ENCODE measurements around the gene GGA2.
"Not testable (repeated sequence)": the region's sequence is repeated elsewhere in the genome, so short reads cannot be mapped to it uniquely, and the experiment has no call there.

Gene GGA2

DNA sequence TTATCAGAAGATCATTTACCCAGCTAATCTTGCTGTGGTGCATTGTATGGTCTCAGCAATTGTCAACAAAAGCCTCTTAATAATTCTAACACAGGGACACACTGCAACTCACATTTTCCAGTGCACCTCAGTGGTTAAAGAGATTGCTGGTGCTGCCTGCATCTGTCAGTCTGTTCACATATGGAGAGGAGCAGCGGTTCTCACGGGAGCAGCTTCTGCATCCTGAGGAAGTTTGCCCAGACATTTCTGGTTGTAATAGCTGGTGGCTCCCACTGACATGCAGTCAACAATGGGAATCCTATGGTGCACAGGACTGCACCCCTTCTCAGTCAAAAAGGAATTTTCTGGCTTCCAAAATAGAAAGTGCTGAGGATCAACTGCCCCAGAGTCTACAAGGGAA is 7.8 kb downstream of the GGA2 start:
- DNase-seq: no peak

DNA sequence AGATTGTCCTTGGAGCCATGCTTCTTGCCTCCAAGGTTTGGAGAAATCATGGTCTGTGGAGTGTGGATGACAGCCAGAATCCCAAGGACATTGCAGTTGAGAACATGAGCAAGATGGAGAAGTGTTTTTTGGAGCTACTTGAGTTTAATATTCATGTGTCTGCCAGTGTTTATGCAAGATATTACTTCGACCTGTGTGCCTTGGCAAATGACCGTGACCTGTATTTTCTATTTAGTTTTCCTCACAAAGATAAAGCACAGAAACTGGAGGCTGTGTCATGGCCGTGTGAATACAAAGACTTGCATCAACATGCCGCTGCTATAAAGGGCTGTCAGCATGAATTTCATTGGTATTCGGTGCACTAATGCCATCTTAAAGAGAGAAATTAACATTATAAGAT is 9.0 kb downstream of the GGA2 start:
- no peak for DNase-seq

DNA sequence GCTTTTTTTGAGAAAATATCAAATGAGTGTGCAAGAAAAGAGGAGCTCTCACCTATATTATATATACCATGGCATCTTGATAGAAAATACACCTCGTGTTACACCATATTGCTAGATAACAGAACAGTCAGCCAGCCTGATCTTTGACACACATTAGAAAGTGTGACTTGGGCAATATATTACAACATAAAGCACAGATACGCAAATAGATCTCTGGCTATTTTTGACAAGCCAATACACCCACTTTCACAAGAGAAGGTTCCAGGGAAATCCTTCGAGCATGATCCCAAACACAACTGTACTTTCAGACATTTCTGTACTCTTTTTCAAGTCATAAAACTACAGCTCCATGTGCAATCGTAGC is 9.4 kb downstream of the GGA2 start:
- DNase-seq: no peak

DNA sequence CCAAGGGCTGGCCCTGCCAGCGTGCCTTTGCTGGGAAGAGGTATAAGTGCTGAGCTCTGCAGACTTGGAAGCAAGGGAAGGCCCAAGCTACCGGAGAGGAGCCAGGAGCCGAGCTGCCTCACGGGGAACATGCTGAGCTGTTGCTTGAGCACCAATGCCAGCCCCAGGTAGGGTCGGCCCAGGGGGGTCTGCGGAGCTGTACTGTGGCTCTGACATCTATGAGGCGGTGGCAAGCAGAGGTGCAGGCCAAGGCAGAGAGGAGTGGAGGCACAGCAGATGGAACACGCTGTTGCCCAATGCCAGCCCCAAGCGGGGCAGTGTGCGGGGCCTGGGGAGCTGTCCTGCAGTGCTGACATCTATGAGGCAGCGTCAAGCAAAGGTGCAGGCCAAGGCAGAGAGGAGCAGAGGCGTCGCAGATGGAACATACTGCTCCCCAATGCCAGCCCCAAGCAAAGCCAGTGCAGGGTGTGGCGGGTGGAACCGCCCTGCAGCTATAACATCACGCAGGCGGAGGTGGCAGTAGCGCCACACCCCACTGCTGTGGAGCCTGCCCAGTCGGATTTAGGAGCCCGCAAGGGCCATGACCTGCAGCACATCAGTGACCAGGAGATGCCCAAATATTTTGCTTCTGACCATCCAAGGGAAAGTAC is 10.0 kb downstream of the GGA2 start:
- no peak for DNase-seq

DNA sequence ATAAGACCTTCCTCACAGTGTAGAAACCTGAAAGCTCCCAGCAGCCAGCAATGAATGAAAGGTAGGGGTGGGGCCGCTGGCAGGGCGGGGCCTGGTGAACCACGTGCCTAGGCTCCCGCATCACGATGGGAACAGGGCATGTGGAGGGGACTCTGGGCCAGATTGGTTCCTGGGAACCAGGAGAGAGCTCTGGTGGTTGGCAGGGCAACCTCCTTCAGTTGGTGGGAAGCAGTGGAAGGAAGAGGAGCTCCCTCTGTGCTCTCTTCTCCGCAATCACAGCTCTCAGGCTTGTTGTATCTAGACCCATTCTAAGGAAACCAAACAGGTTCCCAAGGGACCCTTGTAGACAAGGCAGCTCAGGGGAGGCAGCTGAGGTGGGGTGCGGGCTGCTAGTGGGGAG is 10.5 kb downstream of the GGA2 start:
- DNase-seq: no peak

DNA sequence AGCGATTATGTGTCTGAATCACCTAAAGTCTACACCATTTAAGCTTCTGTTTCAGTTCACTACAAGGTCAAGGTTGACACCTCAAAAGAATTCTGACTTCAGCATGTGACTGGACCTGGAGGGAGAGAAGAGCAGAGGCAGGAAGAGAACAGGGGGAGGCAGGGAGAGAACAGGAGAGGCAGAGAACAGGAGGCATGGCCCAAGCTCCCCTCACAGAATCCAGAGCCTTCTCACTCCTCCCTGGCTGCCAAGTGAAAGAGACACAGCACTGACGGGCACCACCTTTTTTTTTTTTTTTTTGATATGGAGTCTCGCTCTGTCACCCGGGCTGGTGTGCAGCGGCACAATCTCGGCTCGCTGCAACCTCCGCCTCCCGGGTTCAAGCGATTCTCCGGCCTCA is 11.4 kb downstream of the GGA2 start:
- DNase-seq: no peak

DNA sequence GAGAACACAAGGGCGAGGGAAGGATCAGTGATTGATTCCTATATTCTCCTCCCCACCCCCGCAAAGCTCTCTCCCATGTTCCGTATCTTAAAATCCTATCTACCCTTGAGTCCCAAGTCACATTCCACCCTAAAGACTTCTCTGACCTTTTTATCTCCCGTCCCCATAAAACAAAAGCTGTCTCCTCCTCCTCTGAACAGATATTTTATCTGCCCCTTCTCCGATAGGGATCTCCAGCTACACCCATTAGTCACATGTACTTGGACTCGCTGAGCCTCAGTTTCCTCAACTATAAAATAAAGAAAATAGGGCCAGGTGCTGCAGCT is 12.8 kb downstream of the GGA2 start:
- no peak for DNase-seq

DNA sequence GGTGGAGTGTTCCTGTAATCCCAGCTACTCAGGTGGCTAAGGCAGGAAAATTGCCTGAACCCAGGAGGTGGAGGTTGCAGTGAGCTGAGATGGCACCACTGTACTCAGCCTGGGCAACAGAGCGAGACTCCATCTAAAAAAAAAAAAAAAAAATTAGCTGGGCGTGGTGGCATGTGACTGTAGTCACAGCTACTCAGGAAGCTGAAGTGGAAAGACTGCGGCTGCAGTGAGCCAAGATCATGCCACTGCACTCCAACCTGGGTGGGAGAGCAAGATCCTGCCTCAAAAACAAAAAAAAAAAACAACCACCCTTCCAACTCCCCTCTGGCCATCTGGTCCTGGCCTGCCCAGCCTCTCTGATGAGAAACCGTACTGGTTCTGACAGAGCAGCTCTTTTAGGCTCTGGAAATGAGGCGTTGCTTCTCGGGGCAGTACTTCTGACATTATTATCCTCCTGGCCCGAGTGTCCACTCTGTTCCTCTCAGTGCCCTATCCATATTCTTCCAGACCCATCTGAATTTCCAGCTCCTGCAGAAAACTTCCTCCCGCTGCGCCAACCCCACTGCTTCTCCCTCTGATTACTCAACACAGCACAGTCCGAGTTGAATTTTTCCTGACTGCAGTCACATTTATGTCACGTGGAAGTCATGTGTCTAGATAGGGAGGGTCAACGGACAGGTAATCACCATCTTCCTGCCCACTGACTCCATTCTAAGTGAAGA is 13.3 kb downstream of the GGA2 start:
- no peak for DNase-seq

DNA sequence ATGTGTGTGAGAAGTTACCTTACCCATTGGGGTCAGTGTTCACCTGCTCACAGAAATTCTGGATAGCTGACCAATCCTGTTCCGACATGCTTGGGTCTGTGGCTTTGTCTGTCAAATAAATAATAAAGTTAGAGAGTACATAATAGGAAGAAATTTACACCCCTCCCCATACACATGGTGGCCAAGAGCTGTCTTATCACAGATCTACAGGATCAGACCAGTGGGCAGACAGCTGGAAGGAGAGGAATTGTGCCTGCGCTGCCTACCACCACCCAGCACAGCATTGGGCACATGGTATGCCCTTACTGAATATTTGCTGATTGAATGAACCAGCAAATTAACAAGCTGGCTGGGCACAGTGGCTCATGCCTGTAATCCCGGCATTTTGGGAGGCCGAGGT is 14.6 kb downstream of the GGA2 start:
- no peak for DNase-seq

DNA sequence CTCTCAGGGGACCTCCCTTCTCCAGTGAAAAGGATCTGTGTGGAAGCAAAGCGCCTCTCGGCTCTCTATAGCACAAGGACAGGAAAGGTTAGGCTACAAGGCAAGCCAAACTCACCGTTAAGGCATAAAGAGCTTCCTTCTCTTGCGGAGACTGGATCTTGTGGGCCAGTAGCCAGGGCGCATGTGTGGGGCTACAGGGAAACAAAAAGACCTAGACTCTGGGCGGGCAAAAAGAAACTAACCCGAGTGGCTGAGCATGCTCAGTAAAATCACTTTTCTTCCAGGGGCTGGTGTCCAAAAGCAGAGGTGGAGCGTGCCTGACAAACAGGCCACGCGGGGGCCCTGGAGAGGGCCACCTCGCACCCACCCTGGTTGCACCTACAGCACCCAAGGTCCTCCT is 16.1 kb downstream of the GGA2 start:
- DNase-seq: no peak

DNA sequence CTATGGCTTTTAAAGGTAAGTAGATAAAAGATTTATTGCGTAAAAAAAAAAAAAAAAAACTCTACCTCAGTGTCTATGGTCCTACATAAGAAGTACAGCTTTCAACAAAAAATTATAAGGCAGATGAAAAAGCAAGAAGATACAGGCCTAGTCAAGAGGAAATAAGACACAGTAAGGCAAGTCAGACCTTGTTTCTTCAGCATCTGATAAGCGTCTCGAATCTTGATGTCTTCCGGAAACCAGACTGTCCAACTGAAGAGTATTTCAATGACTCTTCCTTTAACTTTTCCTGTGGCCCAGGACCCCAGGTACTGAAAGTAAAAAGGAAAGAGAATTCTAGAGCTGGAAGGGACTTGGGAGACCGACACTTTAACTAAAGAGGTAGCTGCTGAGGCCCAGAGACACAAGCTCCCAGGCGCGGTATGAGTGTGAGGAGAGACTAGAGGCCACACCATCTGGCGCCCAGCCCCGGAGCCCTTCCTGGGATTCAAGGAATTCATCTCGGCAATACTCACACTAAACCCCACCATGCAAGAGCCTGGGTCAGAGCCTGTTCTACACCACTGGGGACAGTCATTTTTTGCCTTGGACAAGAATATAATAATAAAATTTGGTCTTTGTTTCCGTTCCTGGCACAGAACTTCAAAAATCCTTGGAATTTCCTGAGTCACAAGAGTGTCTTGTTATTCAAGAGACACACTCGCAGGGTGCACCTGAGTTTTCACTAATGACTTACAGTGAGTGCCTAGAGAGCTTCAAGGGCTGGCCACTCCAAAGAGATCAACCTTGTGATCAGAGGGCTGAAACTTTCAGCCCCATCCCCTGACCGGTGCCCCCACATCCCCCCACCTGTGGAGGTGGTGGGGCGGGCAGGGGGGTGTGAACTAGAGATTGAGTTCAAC is 18.6 kb downstream of the GGA2 start:
- DNase-seq: no peak

DNA sequence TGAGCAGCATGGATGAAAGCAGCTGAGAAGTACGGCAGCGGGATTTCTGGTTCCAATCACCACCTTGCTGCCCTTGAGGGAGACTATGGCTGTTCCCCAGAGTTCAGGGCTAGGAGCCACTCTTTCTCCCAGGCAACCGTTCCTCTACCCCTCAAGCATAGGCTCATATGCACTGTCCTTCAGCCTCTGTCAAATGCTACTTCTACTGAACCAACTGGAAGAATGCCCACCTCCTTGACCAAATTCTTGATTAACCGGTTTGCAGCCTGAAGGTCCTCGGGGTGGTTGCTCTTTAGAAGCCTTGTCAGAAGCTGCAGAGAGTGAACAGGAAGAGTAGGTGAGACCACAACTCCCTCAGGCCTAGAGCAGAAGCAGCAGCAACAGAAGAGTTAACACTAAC is 23.8 kb downstream of the GGA2 start:
- no peak for DNase-seq

DNA sequence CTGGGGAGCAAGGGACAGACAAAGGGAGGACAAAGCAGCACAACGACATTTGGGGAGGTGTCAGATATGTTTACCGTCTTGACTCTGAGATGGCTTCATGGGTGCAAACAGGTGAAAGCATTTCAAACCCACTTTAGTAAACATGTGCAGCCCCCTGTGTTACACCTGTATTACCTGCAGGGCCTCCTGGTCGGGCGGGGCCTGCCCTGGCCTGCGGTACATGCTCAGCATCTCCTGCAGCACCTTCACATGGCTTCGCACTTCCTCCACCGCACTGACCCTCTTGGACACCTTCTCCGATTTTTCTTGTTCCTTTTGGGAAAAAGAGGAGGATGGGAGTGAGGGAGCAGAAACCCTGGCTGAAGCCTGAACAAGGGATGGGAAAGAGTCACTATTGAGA is 24.5 kb downstream of the GGA2 start:
- no peak for DNase-seq

DNA sequence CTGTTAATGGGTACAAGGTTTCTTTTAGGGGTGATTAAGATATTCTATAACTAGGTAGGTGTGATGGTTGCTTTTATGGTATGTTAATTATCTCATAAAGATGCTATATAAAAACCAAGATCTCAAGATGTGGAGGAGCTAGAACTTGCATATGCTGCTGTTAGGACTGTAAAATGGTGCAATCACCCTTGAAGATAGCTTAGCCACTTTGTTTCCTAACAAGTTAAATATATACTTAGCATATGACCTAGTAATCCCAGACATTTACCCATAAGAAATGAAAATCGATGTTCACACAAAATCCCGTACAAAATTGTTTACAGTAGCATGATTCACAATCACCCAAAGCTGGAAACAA is 25.1 kb downstream of the GGA2 start:
- no peak for DNase-seq

DNA sequence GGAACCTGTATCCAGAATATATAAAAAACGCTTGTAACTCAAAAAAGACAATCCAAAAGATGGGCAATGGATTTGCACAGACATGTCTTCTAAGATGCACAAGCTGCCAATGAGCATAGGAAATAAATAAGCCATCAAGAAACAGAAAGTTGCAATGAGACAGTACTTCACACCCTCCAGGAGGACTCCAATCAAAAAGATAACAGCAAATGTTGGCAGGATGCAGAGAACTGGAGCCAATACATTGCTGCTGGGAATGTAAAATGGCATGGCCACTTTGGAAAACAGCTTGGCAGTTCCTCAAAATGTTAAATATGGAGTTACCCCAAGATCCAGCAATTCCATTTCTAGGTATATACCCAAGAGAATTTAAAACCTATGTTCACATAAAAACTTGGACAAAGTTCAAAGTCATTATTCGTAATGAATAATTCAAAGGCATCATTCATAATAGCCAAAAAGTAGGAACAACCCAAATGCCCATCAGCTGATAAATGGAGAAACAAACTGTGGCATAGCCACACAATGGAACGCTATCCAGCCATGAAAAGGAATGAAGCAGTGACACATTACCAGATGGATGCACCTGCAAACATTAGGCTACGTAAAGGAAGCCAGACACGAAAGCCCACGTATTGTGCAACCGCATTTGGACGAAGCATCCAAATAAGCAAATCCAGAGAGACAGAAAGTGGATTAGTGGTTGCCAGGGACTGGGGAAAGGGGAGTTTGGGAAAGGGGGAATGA is 25.6 kb downstream of the GGA2 start:
- DNase-seq: no peak

DNA sequence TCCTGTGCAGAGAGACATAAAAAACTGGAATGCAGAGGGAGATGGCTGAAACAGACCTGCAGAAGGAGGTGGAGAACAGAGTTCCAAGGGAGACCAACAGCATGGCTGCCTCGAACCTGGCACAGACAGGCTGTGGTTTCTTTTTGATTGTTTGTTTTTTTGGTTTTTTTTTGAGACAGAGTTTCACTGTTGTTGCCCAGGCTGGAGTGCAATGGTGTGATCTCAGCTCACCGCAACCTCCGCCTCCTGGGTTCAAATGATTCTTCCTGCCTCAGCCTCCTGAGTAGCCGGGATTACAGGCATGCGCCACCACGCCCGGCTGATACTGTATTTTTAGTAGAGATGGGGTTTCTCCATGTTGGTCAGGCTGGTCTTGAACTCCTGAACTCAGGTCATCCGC is 26.8 kb downstream of the GGA2 start:
- DNase-seq: not testable (repeated sequence)

DNA sequence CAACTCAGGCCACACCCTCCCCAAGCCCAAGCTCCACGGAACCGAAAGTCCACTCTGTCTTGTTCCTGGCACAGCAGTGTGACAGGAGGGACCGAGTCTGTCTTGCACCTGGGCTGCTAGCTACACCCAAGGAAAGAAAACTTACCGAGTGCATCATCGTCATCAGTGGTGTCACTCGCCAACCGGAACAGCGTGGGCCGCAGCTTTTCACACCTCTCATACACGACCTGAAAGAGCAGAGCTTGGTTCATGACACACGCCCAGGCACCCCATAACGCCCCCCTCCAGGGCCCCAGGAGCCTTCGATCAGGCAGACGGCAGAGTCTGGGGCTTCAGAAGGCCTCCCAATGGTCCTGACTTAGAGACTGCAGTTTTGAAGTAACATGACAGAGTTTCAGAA is 27.5 kb downstream of the GGA2 start:
- DNase-seq: no peak

DNA sequence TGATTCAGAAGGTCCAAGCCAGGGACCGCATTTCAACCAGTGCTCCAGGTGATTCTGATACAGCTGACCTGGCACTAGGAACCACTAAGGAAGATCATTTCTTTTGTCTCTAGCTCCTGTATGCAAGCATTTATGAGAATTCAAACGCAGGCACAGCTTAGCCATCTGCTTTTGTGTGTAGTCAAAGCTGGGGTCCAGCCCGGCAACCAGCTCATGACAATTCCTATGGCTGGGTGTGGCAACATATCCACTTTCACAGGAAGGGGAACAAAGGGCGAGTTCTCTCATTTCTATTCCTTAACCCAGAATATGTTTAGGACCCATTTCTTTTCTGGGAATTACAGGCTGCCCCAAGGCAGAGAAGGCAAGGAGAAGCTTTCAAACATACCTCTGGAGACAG is 30.0 kb downstream of the GGA2 start:
- DNase-seq: no peak

DNA sequence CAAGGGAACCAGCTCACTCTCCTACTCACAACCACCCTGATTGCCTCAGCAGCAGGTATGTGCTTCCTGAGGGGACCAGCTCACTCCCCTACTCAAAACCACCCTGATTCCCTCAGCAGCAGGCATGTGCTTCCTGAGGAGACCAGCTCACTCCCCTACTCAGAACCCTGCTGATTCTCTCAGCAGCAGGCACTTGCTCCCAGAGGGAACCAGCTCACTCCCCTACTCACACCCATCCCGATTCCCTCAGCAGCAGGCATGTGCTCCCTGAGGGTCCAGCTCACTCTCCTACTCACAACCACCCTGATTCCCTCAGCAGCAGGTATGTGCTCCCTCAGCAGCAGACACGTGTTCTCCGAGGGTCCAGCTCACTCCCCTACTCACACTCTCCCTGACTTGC is 31.2 kb downstream of the GGA2 start:
- no peak for DNase-seq

DNA sequence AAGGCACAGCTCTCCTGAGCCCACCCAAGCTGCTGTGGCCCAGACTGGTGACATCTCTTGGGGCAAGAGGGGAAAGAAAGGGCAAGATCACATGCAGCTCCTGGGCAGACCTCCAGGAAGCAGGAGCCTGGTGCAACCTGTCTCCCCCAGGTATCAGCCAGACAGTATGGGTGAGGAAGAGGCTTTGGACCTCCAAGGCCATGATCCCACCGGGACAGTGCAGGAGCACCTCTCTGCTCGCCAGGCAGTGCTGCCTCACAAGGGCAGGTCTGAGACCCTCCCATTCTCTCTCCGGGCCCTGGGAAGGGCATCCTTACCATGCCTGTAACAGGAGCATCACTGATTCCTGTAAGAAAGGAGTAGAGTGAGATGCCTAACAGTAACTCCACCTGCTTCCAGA is 31.7 kb downstream of the GGA2 start:
- no peak for DNase-seq

DNA sequence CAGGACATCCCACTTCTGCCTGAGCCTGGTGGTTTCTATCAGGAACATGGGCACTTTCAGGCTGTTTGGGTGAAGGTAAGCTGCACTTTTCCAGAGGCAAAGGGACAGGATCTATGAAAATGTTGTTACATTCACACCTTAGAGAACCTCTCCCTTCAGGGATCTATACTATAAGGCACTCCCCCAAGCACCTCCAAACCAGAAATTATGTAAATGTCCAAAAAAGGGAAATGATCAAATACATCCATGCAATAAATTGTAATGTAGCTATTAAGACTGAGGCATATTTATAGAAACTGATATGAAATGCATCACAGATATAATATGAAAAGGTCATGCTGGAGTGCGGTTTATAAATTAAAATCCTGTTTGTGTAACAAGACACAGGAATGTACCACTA is 34.0 kb downstream of the GGA2 start:
- DNase-seq: no peak

DNA sequence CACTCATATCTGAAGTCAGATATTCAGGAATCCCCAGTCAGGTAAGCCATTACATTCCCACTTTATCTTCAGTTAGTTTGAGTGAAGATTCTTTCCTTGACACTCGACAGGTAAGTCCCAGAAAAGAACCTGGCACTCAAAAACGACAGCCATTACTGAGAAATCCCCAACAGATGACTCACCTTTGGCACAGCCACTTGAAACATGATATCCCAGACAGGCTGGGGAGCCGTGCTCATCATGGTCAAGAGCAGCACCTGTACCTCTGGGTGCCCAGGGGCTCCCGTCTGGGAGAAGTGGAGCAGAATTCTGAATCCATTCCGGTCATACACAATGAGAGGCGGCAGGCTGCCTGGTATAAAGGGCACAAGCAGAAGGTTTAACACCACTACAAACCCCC is 40.5 kb downstream of the GGA2 start:
- DNase-seq: peak in 1 of 2 experiments; percentile 8

DNA sequence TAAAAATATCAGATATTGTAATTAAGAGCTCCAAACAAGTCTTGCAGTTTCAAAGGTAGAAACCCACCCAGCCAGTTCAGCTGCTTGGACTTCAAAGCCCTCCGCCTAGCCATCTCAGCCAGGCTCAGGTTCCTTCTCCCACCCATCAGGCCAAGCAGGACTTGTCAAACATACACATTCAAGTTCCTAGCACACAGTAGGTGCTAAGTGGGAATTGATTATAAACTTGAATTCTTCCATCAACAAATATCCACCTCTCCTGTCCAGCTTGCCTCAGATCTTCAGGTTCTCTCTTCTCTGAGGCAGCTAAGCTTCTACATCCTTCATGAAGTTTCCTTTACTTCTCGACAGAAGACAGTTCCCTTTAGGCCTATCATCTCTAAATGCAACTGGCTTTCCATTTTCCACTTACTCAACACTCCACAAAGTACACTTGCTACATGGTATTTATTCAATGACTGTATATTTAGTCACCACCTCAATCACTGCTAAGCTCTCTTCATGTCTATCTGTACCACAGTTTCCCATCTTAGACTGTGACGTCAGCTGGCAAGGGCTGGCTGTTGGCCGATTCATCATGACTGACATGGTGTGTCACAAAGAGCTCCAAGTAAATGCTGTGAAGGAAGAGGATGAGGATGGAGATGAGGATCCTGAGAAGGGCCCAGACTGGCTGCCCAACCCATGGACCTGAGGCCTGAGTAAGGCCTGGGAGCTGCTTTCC is 44.0 kb downstream of the GGA2 start:
- DNase-seq: no peak
